ENCODE data around the gene ARID1A.
A peak's percentile ranks its signal among the peaks of the same experiment; 100 is the strongest.
"Not testable (repeated sequence)": the region's sequence is repeated elsewhere in the genome, so short reads cannot be mapped to it uniquely, and the experiment has no call there.

ARID1A gene

GRCh38 chr1:26697978-26698849 lies 2.4 kb downstream of the ARID1A start:
- peak; percentile 73 to 78 for DNase-seq

GRCh38 chr1:26700711-26701110 lies 4.9 kb downstream of the ARID1A start:
- DNase-seq = no peak

DNA sequence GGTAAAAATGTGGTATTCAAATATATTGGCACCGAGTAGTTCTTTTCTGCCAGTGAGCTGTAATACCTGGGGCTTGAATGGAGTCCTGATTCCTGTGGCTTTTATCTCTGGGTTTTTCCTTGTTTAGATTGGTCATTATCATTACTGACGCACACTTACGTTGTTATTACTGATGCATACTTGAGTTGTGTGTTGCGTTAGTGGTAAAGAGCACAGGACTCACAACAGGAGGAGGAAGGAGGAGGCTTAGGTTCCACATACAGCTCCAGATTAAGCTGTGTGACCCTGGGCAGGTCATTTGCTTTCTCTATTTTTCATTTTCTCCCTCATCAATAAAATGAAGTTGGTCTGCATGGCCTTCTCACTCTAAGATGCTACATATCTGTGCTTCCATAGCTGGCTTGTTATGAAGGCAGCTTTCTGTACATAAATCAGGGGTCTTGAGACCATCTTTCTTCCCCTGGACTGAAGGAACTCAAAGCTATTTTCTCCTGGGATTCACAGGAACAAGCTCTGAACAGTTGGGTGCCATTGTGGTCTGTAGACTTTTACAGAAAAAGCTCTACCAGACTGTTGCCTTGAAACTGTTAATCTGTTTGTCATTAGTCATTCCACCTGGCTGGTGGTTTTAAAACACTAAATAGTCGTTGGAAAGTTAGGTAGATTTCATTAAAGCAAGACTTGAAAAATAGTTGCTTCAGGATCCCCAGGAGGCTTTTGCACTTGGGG lies 5.6 kb downstream of the ARID1A start:
- DNase-seq = no peak

GRCh38 chr1:26701995-26702679 lies 6.3 kb downstream of the ARID1A start:
- no peak for DNase-seq

DNA sequence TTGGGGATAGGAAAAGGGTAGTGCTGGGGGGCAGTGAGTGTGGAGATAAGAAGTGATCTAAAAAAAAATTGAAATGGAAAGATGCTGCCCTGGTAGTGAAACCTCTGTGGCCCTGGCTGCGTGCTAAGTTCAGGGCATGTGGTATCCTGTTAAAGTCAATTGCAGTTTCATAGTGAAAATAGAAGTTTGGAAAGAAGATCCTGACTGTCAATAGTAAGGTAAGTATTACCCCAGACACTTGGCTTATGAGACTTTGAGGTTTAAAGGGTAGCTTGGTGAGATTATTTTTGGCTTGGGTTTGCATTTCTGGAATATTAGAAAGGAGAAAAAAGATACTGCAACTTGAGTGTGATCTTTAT lies 6.8 kb downstream of the ARID1A start:
- DNase-seq = no peak

- DNase-seq = no peak
Measured at GRCh38 chr1:26703478-26703877, 7.7 kb downstream of the ARID1A start.

DNA sequence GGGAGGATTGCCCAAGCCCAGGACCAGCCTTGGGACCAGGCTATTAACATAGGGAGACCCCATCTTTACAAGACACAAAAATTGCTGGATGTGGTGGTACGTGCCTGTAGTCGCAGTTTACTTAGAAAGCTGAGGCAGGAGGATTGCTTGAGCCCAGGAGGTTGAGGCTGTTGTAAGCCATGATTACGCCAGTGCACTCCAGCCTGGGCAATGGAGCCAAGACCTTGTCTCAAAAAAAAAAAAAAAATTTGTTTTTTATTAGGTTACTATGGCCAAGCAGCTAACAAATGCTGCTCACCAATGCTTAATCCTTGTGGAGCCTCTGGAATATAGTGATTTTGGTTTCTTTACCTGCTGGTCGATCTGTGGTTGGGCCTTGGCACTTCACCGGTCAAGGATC lies 8.8 kb downstream of the ARID1A start:
- no peak for DNase-seq

DNA sequence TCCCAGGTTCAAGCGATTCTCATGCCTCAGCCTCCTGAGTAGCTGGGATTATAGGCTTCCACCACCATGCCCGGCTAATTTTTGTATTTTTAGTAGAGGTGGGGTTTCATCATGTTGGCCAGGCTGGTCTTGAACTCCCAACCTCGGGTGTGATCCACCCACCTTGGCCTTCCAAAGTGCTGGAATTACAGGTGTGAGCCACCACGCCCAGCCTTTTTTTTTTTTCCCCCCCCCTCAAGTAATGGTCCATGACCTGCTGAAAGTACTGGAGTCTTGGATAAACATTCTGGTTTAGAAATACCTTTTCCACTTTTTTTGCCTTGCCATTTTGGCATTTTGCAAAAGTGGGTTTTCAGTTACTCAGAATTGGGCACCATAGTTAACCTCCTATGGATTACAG lies 9.4 kb downstream of the ARID1A start:
- DNase-seq = not testable (repeated sequence)

DNA sequence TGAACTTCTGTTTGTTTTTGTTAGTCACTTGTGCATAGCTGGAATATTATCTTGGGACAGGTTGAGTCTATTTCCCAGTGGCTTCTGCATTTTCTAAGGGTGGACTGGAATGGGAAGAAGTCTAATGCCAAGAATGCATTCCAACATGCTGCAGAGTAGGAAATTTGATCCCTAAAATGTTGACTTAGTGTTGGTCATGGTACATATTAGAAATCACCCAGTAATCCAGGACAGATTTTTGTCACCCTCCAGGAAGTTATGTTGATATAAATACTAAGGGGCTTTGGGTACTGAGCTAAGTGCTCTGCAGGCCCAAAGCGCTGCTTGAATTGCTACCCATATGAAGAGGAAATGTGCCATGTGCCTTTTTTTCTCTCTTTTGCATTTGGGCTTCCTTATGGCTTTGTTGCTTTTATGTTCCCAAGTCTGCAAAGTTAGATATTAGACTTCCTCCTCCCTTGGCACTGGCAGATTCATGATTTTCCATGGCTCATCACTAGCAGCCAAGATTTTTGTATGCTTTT lies 10.0 kb downstream of the ARID1A start:
- no peak for DNase-seq

DNA sequence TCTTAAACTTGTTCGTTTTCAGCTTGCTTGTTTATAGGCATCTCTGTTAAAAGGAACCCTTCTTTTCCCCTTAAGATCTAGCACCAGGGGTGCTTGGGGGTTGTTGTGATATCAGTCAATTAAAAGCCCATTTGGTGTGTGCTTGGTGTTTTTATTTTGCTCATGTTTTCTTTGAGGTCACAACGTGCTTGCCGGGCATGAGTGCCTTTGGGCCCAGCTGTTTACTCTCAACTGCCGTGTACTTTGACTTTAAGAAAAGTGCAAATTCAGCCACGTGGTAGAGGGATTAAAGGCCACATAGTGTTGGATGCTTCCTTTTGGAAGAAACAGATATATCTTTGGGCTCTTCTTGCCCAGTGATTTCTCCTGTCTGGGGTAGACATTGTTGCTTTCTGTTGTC lies 10.5 kb downstream of the ARID1A start:
- DNase-seq = no peak

DNA sequence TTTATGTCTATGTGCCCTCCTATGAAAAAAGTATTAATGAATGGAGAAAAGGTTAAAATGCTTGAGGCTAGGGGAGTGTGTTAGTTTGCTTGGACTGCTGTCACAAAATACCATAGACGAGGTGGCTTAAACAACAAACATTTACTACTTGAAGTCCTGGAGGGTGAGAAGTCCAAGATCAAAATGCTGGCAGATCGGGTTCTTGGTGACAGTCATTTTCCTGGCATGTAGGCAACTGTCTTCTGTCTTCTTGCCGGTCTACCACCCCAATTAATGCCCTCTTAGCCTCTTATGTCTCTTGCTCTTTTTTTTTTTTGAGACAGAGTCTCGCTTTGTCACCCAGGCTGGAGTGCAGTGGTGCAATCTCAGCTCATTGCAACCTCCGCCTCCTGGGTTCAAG lies 15.0 kb downstream of the ARID1A start:
- no peak for DNase-seq

DNA sequence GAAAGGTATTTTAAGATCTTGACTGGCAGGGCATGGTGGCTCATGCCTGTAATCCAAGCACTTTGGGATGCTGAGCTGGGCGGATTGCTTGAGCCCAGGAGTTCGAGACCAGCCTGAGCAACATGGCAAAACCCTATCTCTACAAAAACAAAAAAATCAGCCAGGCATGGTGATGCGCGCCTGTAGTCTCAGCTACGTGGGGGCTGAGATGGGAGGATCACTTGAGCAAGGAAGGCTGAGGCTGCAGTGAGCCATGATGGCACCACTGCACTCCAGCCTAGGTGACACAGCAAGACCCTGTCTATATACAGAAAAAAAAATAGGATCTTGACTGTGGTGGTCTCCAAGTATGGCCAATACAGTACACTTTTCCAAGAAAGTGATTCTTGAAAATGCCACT lies 16.0 kb downstream of the ARID1A start:
- no peak for DNase-seq

GRCh38 chr1:26717017-26717491 lies 21.2 kb downstream of the ARID1A start:
- peak in 1 of 2 donors; percentile 10 for DNase-seq

DNA sequence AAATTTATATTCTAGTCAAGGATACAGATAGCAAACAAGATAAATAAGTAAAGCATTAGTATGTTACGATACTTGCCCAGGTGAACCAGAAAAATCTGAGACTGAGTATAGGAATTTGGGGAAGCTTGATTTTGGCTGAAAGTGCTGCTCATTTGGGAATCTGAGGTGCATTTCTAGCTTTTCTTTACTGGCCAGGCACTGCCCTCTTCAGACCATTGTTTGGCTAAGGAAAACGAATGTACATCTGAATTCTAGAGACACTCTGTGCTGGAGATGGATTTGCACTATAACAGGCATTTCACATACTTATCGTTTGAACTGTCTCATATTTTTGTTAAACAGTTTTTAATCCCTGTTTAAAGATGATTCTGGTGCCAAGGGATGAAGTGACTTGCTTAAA lies 23.4 kb downstream of the ARID1A start:
- no peak for DNase-seq

DNA sequence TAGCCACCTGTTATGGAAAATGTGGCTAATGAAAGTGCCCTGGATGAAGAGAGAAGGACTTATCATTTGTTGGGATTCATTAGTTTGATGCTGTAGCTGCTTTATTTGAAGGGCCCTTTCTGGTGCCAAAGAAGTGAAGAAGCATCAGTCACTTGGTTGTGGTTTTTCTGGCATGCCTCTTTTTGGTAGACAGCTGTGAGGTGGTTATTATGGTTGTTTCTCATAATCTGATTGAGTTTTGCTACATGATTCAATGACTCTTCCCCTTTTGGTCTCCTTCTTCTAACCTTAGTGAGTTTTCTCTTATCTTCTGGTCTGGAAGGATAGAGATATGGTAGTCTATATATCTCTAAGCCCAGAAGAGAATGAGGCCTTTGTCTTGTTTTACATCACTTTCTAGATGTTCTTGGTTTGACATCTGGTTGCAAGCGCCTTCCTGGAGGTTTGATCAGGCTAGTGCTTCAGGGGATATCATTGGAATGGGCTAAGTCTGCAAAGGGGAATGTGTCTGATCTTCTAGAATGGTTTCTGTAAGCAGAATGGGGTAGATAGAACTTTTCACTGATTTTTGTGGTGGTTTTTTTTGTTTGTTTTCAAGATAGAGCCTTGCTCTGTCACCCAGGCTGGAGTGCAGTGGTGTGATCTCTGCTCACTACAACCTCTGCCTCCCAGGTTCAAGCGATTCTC lies 26.0 kb downstream of the ARID1A start:
- no peak for DNase-seq

DNA sequence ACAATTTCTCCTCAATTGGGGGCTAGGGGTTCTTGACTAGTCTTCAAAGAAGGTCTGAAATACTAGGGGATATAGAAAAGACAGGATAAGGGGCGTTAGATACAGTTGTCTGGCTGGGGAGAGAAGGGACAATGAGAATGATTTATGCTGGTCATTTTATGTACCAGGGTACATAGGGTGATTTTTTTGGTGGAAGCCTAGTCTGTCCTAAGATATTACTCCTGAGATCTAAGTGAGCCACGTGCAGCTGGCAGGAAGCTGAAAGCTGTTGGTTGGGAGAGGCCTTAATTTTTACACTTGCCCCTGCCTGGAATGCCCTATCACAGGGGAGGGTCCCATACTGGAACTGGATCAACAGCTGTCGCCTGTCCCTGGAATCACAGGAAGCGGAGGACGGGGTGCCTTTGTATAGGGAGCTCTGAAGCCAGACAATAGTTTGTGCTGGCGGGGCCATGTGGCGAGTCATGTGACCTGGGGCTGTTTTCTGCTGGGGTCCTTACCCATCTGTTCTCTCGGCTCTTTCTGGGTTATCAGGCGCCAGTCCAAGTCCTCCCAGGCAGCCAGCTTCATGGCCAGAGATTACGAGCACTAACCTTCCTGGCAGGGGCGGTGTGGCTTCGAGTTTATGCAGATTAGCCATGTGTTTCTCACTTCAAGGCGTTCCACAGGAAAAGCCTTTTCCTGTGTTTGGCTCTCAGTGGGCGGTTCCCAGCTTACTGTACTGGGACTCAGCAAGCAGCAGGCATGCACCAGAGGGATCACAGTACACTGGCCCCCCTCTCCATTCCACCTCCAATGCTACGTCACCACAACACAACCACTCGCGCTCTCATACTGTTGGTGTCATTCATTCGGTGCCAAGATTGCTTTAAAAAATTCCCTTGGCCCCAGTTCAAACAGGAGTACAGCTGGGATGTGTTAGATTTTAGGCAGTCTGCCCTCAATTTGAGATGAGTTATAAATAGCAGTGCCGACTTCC lies 27.5 kb downstream of the ARID1A start:
- peak; percentile 43 to 53 for DNase-seq

DNA sequence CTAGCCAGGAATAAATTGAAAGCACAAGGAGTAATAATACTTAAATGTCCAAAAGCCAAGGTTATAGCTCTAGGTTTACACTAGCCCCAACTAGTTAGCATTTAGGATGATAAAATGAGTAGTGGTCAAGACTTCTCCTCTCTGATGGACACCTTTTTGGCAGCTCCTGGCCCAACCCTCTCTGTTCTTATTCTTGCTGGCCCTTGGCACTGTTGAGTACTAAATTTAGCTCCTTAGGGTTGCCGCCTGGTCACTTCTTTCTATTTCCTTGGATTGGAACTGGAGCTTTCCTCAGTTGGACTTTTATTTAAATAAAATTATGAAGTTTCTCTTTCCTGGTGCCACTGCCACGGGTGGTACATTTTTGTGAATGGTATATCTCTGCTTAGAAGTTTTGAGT lies 28.3 kb downstream of the ARID1A start:
- no peak for DNase-seq

DNA sequence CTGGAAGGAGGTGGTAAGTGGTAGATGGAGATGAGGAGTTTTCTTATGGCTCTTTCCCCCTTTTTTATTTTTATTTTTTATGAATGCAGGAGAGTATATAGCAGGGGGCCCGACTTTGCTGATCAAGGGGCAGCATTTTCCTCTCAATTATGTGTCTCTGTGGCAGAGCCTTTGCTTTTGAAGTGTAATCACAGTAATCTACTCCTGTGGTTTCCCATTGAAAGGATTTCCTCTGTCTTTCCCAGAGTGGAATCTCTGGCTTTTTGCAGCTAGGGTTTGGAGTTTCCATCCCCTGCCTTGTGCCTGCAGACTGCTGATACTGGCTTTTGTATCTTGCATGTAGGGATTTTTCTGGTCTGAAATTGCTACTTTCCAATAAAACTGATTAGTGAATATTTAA lies 29.1 kb downstream of the ARID1A start:
- DNase-seq = no peak

GRCh38 chr1:26725904-26726303 lies 30.1 kb downstream of the ARID1A start:
- DNase-seq = not testable (repeated sequence)

GRCh38 chr1:26726784-26727183 lies 31.0 kb downstream of the ARID1A start:
- peak in 1 of 2 donors; percentile 2 for DNase-seq

DNA sequence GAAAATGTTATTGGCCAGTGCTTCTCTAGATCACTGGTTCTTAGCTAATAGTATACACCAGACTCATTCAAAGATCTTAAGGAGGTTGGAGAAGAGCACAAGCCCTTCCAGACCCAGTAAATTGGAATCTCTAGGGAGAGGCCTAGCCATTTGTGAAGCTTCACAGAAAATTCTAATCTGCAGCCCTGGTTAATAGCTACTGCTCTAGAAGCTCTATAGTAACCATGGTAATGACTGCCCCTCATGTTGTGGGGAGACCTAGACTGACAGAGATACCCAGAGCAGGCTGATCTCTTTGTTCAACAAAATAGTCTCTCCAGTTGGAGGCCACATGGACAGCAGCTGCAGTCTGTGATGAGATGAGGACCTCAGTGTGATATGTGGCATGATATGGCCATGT lies 31.7 kb downstream of the ARID1A start:
- no peak for DNase-seq

Data from inflammatory macrophage (primary cell).